OCI-LY3 (cell line): ENCODE measurements around the gene TMC6.

Experiments
- CTCF ChIP-seq: fragments of 200-600, 300-600 bp; sonication (generic); IDR thresholded peaks from 2 replicates; pipeline ENCODE4 v1.5.1; 2014; ENCODE audit warnings: antibody characterized with exemption, low read length, low read depth
- EZH2phosphoT487 ChIP-seq: fragments of 200-600 bp; shearing (Covaris generic); IDR thresholded peaks from 2 replicates; pipeline ENCODE4 v1.6.1; 2018; ENCODE audit warnings: antibody characterized with exemption, mixed run types, low read depth

- TF ChIP-seq CTCF = no peak
- TF ChIP-seq EZH2phosphoT487 = no peak
Observed at GRCh38 chr17:78079253-78079652, 49.3 kb downstream of the TMC6 start.
